GM21447 (cell line): Measurements from ENCODE around the gene HIPK2.

Experiments used
- ATAC-seq: cut with Tn5 transposase; IDR thresholded peaks from one replicate; pipeline ENCODE4 v1.9.1; 2021; ENCODE audit not compliant: unreplicated experiment

HIPK2 gene

GRCh38 chr7:139521439-139521838 is 256.4 kb downstream of the HIPK2 start:
- ATAC-seq: no peak

GRCh38 chr7:139515266-139515665 is 262.5 kb downstream of the HIPK2 start:
- ATAC-seq: no peak
